Activated CD4-positive, alpha-beta T cell treated with anti-CD3 and anti-CD28 coated beads for 48 hours (primary cell): ENCODE results near the gene ACADL.

ENCODE experiments used
- DNase-seq: peaks from one replicate; pipeline ENCODE4 v3.0.0-alpha.2; 2020

The ACADL gene

GRCh38 chr2:210224941-210225672, at the start of gene ACADL:
TSS of gene ACADL (minus strand) at chr2:210225447. CDS start at chr2:210225263, 184 bp downstream.
- DNase-seq: peak; percentile 28

GRCh38 chr2:210271300-210271699, 46.1 kb upstream of the ACADL start:
- DNase-seq: no peak

GRCh38 chr2:210269148-210269547, 43.9 kb upstream of the ACADL start:
- no peak for DNase-seq

GRCh38 chr2:210268281-210268680, 43.0 kb upstream of the ACADL start:
- DNase-seq: no peak

GRCh38 chr2:210267698-210268097, 42.5 kb upstream of the ACADL start:
- no peak for DNase-seq

GRCh38 chr2:210264282-210264681, 39.0 kb upstream of the ACADL start:
- no peak for DNase-seq

GRCh38 chr2:210263841-210264240, 38.6 kb upstream of the ACADL start:
- DNase-seq: no peak

GRCh38 chr2:210262036-210262435, 36.8 kb upstream of the ACADL start:
- DNase-seq: no peak

- no peak for DNase-seq
Observed at GRCh38 chr2:210259687-210260086, 34.4 kb upstream of the ACADL start.

- DNase-seq: no peak
Observed at GRCh38 chr2:210252699-210253606, 27.7 kb upstream of the ACADL start.

GRCh38 chr2:210250622-210251021, 25.4 kb upstream of the ACADL start:
- DNase-seq: no peak

- DNase-seq: no peak
Observed at GRCh38 chr2:210233487-210233886, 8.2 kb upstream of the ACADL start.

GRCh38 chr2:210230984-210231383, 5.7 kb upstream of the ACADL start:
- no peak for DNase-seq

GRCh38 chr2:210230518-210230917, 5.3 kb upstream of the ACADL start:
- DNase-seq: no peak

- DNase-seq: no peak
Observed at GRCh38 chr2:210228586-210228985, 3.3 kb upstream of the ACADL start.

GRCh38 chr2:210227290-210228088, 2.2 kb upstream of the ACADL start:
- DNase-seq: no peak

- DNase-seq: no peak
Observed at GRCh38 chr2:210226223-210226622, 976 bp upstream of the ACADL start.

GRCh38 chr2:210224591-210224940, 681 bp downstream of the ACADL start:
- peak; percentile 3 for DNase-seq

- DNase-seq: no peak
Observed at GRCh38 chr2:210215120-210215519, 10.1 kb downstream of the ACADL start.

- no peak for DNase-seq
Observed at GRCh38 chr2:210210185-210210584, 15.1 kb downstream of the ACADL start.

GRCh38 chr2:210207929-210208328, 17.3 kb downstream of the ACADL start:
- DNase-seq: no peak

GRCh38 chr2:210203558-210203957, 21.7 kb downstream of the ACADL start:
- no peak for DNase-seq

GRCh38 chr2:210203147-210203546, 22.1 kb downstream of the ACADL start:
- no peak for DNase-seq
